Epithelial cell of esophagus (primary cell): ENCODE data around the gene NHSL1.

Experiments used
- DNase-seq: peaks from one replicate; pipeline ENCODE4 v3.0.0; 2010; ENCODE audit warnings: low read depth
- H3K4me3 ChIP-seq: 2 replicates; pipeline ENCODE4 v1.5.1; 2011; ENCODE audit warnings: mild to moderate bottlenecking, low read length, control low read depth
- TF ChIP-seq, protein P1 (sequence below): IDR thresholded peaks from 2 replicates; pipeline ENCODE4 v1.5.1; 2011; ENCODE audit warnings: low read depth, mild to moderate bottlenecking, low read length, control low read depth, inconsistent platforms; ENCODE audit not compliant: insufficient read depth; ENCODE audit errors: missing control alignments

The NHSL1 gene

DNA sequence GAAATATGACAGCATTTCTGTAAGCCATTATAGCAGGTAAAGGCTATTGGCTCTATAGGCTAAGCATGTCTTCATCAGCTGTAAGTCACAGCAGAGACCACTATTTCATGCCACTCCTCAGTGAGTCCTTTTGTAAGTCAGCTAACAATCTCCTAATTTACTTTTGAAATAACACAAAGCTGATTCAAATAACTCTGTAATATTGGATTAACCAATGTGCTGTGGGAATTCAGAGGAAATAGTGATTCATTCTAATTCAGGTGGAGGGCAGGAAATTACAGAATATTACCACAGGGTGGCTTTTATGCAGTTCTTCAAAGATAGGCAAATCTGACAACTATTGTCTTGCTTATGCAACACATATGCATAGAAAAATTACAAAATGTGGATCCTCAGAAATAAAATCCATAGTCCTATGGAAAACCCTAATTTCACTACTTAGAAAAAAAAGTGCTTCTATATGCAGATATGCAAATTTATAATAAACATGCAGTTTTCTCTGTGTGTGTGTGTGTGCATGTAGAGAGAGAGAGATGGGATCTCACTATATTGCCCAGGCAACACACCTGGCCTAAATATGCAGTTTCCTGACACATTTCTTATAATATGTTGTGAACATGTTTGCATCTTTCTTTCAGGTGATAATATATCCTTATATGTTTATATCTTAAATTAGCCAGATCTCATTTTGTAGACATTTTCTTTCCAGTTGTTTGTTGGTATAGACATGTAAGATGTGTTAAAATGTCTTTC lies 126.4 kb downstream of the NHSL1 start:
- H3K4me3 ChIP-seq, result no peak overlapping the region
- TF ChIP-seq, protein P1, sequence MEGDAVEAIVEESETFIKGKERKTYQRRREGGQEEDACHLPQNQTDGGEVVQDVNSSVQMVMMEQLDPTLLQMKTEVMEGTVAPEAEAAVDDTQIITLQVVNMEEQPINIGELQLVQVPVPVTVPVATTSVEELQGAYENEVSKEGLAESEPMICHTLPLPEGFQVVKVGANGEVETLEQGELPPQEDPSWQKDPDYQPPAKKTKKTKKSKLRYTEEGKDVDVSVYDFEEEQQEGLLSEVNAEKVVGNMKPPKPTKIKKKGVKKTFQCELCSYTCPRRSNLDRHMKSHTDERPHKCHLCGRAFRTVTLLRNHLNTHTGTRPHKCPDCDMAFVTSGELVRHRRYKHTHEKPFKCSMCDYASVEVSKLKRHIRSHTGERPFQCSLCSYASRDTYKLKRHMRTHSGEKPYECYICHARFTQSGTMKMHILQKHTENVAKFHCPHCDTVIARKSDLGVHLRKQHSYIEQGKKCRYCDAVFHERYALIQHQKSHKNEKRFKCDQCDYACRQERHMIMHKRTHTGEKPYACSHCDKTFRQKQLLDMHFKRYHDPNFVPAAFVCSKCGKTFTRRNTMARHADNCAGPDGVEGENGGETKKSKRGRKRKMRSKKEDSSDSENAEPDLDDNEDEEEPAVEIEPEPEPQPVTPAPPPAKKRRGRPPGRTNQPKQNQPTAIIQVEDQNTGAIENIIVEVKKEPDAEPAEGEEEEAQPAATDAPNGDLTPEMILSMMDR, result no peak
- DNase-seq, result peak; percentile 61
